RWPE2 (cell line): ENCODE measurements around the gene CDIP1.
"Not testable (repeated sequence)": the region's sequence is repeated elsewhere in the genome, so short reads cannot be mapped to it uniquely, and the experiment has no call there.

Experiments
- ATAC-seq: fragments of 200-7000 bp; cut with Tn5 transposase; 3 replicates; pipeline ENCODE4 v1.9.1; 2021; ENCODE audit warnings: low read depth
- DNase-seq: peaks from one replicate; pipeline ENCODE4 v3.0.0-alpha.2; 2020; ENCODE audit warnings: low spot score
- H3K27ac ChIP-seq: fragments of 450-650 bp; 2 replicates; pipeline ENCODE4 v1.5.1; 2017; ENCODE audit warnings: mild to moderate bottlenecking; ENCODE audit not compliant: poor library complexity, severe bottlenecking
- H3K27me3 ChIP-seq: fragments of 250-450 bp; sonication (Bioruptor Pico); 2 replicates; pipeline ENCODE4 v1.5.1; 2021; ENCODE audit warnings: mild to moderate bottlenecking, moderate library complexity; ENCODE audit not compliant: insufficient read depth, poor library complexity, severe bottlenecking
- H3K36me3 ChIP-seq: fragments of 250-450 bp; sonication (Bioruptor Pico); 2 replicates; pipeline ENCODE4 v1.5.1; 2020; ENCODE audit warnings: low read depth, mild to moderate bottlenecking, moderate library complexity
- H3K4me1 ChIP-seq: fragments of 250-450 bp; sonication (Bioruptor Pico); 2 replicates; pipeline ENCODE4 v1.5.1; 2021; ENCODE audit warnings: mild to moderate bottlenecking, moderate library complexity; ENCODE audit not compliant: insufficient read depth, poor library complexity, severe bottlenecking
- H3K4me3 ChIP-seq: fragments of 250-450 bp; sonication (Bioruptor Pico); 2 replicates; pipeline ENCODE4 v1.5.1; 2021; ENCODE audit warnings: mild to moderate bottlenecking, moderate library complexity; ENCODE audit not compliant: severe bottlenecking
- H3K9me3 ChIP-seq: fragments of 250-450 bp; sonication (Bioruptor Pico); 2 replicates; pipeline ENCODE4 v1.5.1; 2021; ENCODE audit warnings: mild to moderate bottlenecking, moderate library complexity; ENCODE audit not compliant: severe bottlenecking
- CTCF ChIP-seq: fragments of 450-650 bp; IDR thresholded peaks from one replicate; pipeline ENCODE4 v1.5.1; 2017; ENCODE audit warnings: mild to moderate bottlenecking, moderate library complexity; ENCODE audit not compliant: poor library complexity, severe bottlenecking

Gene CDIP1

GRCh38 chr16:4578961-4579530 lies 40.5 kb upstream of the CDIP1 start:
- no peak for ATAC-seq
- Histone ChIP-seq H3K9me3 (no peaks in the 10 kb centered on the region), H3K4me1 (peaks cover 11% of the 10 kb centered on the region), H3K36me3 (no peaks in the 10 kb centered on the region), H3K27ac (no peak overlapping the region), H3K27me3 (no peaks in the 10 kb centered on the region), H3K4me3 (no peak overlapping the region)
- DNase-seq = no peak
- no peak for TF ChIP-seq CTCF

GRCh38 chr16:4576008-4576407 lies 37.4 kb upstream of the CDIP1 start:
- no peak for ATAC-seq
- no peak for DNase-seq
- no peaks in the 10 kb centered on the region for H3K9me3 ChIP-seq
- H3K4me3 ChIP-seq = no peak overlapping the region
- H3K27ac ChIP-seq = no peak overlapping the region
- H3K4me1 ChIP-seq = peaks cover 11% of the 10 kb centered on the region
- H3K36me3 ChIP-seq = no peaks in the 10 kb centered on the region
- H3K27me3 ChIP-seq = no peaks in the 10 kb centered on the region
- TF ChIP-seq CTCF = no peak

- Histone ChIP-seq H3K27ac (no peak overlapping the region), H3K9me3 (no peaks in the 10 kb centered on the region), H3K4me3 (no peak overlapping the region), H3K27me3 (no peaks in the 10 kb centered on the region), H3K4me1 (peaks cover 5% of the 10 kb centered on the region), H3K36me3 (no peaks in the 10 kb centered on the region)
- ATAC-seq (no peak; the same call in 2 of the 3 replicates), DNase-seq (no peak)
- no peak for TF ChIP-seq CTCF
Measured at GRCh38 chr16:4574919-4575705, 36.5 kb upstream of the CDIP1 start.

- not testable (repeated sequence) for ATAC-seq, DNase-seq, H3K27me3 ChIP-seq, H3K4me1 ChIP-seq, H3K27ac ChIP-seq, H3K4me3 ChIP-seq, H3K36me3 ChIP-seq, H3K9me3 ChIP-seq
Measured at GRCh38 chr16:4573926-4574325, 35.4 kb upstream of the CDIP1 start.

- no peaks in the 10 kb centered on the region for H3K9me3 ChIP-seq
- H3K4me1 ChIP-seq = no peaks in the 10 kb centered on the region
- H3K27ac ChIP-seq = no peak overlapping the region
- ATAC-seq (no peak), DNase-seq (no peak)
- H3K27me3 ChIP-seq = no peaks in the 10 kb centered on the region
- H3K4me3 ChIP-seq = no peak overlapping the region
- H3K36me3 ChIP-seq = no peaks in the 10 kb centered on the region
- TF ChIP-seq CTCF = no peak
Measured at GRCh38 chr16:4572715-4573114, 34.1 kb upstream of the CDIP1 start.
